Tibial artery (tissue), 4 donors: ENCODE measurements around the gene ECI1.

Experiments used
- DNase-seq, 2 donors: peaks; one replicate each; pipeline ENCODE4 v3.0.0-alpha.2; 2019
- H3K27ac ChIP-seq, 2 donors: fragments of 200-600 bp; sonication (generic) in 1 of 2; 1 replicate in 1 of 2; 2 replicates in 1 of 2; pipeline ENCODE4 v1.5.1; 2018 to 2019; ENCODE audit warnings: mild to moderate bottlenecking in 1 of 2
- H3K27me3 ChIP-seq, 2 donors: fragments of 200-600 bp; sonication (generic) in 1 of 2; one replicate each; pipeline versions ENCODE4 v1.5.1 to v1.6.0; 2016 to 2019
- H3K36me3 ChIP-seq, 3 donors: fragments of 200-600 bp; sonication (generic) in 2 of 3; one replicate each; pipeline ENCODE4 v1.5.1; 2016 to 2019; ENCODE audit warnings: mild to moderate bottlenecking in 2 of 3
- H3K4me1 ChIP-seq, 4 donors: fragments of 200-600 bp; sonication (generic) in 2 of 4; 1 replicate in 3 of 4; 2 replicates in 1 of 4; pipeline ENCODE4 v1.5.1; 2016 to 2019
- H3K4me3 ChIP-seq, 2 donors: fragments of 200-600 bp; sonication (generic) in 1 of 2; 1 replicate in 1 of 2; 2 replicates in 1 of 2; pipeline ENCODE4 v1.5.1; 2018 to 2019; ENCODE audit warnings: mild to moderate bottlenecking in 2 of 2
- H3K9me3 ChIP-seq, 3 donors: fragments of 200-600 bp; sonication (generic) in 1 of 3; one replicate each; pipeline ENCODE4 v1.5.1; 2016 to 2019
- CTCF ChIP-seq, 2 experiments: fragments of 200-600 bp in 1 of 2; fragments of 450-650 bp in 1 of 2; IDR thresholded peaks; one replicate each; pipeline ENCODE4 v1.5.1; 2017 to 2019; ENCODE audit warnings: antibody characterized with exemption in 2 of 2, mild to moderate bottlenecking in 1 of 2, moderate library complexity in 1 of 2
- intact Hi-C: fragments of 100-400 bp; cut with DNase I; formaldehyde crosslinking; loops from one replicate; pipeline ENCODE4 v1.15.0; 2023; ENCODE audit warnings: low total_unique reads

Gene ECI1

GRCh38 chr16:2210386-2211365, 40.7 kb downstream of the ECI1 start, which contains the start of gene BRICD5:
Gene BRICD5, minus strand, starts transcription at chr16:2210863. Its CDS starts 30 bp downstream, at chr16:2210833.
- peaks cover 3 to 41% (median 34%) of the 10 kb centered on the region in 4 donors for H3K4me1 ChIP-seq
- no peaks in the 10 kb centered on the region for H3K27me3 ChIP-seq
- no peaks in the 10 kb centered on the region for H3K9me3 ChIP-seq
- H3K27ac ChIP-seq: no peak within 1 kb of the TSS
- intact Hi-C loops: no loop called here
- DNase-seq: no peak
- no peak within 1 kb of the TSS for H3K4me3 ChIP-seq
- peaks cover 18 to 49% (median 32%) of the 10 kb centered on the region in 3 donors for H3K36me3 ChIP-seq
- no peak for TF ChIP-seq CTCF (IDR thresholded peaks at IDR 0.05)

GRCh38 chr16:2210009-2210332, 41.4 kb downstream of the ECI1 start:
- Histone ChIP-seq H3K9me3 (no peaks in the 10 kb centered on the region), H3K27me3 (no peaks in the 10 kb centered on the region), H3K27ac (no peak overlapping the region), H3K36me3 (peaks cover 18 to 49% (median 32%) of the 10 kb centered on the region in 3 donors), H3K4me1 (peaks cover 2 to 41% (median 33%) of the 10 kb centered on the region in 4 donors), H3K4me3 (no peak overlapping the region)
- intact Hi-C loops: no loop called here
- no peak for TF ChIP-seq CTCF (IDR thresholded peaks at IDR 0.05)
- DNase-seq: no peak

GRCh38 chr16:2209258-2210008, 42.0 kb downstream of the ECI1 start:
- Histone ChIP-seq H3K27ac (no peak overlapping the region), H3K36me3 (peaks cover 18 to 49% (median 32%) of the 10 kb centered on the region in 3 donors), H3K4me3 (no peak overlapping the region), H3K9me3 (no peaks in the 10 kb centered on the region), H3K4me1 (peaks cover 0 to 42% (median 35%) of the 10 kb centered on the region in 4 donors), H3K27me3 (no peaks in the 10 kb centered on the region)
- DNase-seq: no peak
- intact Hi-C loops: no loop called here
- TF ChIP-seq CTCF (IDR thresholded peaks at IDR 0.05): no peak

- Histone ChIP-seq H3K27ac (no peak overlapping the region), H3K9me3 (no peaks in the 10 kb centered on the region), H3K4me3 (no peak overlapping the region), H3K36me3 (peaks cover 18 to 49% (median 32%) of the 10 kb centered on the region in 3 donors), H3K4me1 (peaks cover 0 to 36% (median 29%) of the 10 kb centered on the region in 4 donors), H3K27me3 (no peaks in the 10 kb centered on the region)
- intact Hi-C loops: no loop called here
- no peak for TF ChIP-seq CTCF (IDR thresholded peaks at IDR 0.05)
- DNase-seq: no peak
Observed at GRCh38 chr16:2208772-2209171, 42.6 kb downstream of the ECI1 start.

GRCh38 chr16:2208308-2208707, 43.1 kb downstream of the ECI1 start:
- no peak overlapping the region for H3K27ac ChIP-seq
- no peak for TF ChIP-seq CTCF (IDR thresholded peaks at IDR 0.05)
- no peak overlapping the region for H3K4me3 ChIP-seq
- H3K27me3 ChIP-seq: no peaks in the 10 kb centered on the region
- no peak for DNase-seq
- peaks cover 18 to 49% (median 32%) of the 10 kb centered on the region in 3 donors for H3K36me3 ChIP-seq
- intact Hi-C loops: no loop called here
- H3K4me1 ChIP-seq: peaks cover 0 to 31% (median 24%) of the 10 kb centered on the region in 4 donors
- H3K9me3 ChIP-seq: no peaks in the 10 kb centered on the region
